Coronary artery (tissue), 2 donors: ENCODE data around the gene B3GALT5.

Experiments
- DNase-seq: peaks from one replicate; pipeline ENCODE4 v3.0.0-alpha.2; 2017; ENCODE audit warnings: low spot score
- H3K27ac ChIP-seq, 2 donors: fragments of 200-600 bp; sonication (generic); one replicate each; pipeline ENCODE4 v1.5.1; 2016 to 2019
- H3K4me3 ChIP-seq: fragments of 200-600 bp; sonication (generic); 2 replicates; pipeline ENCODE4 v1.5.1; 2016; ENCODE audit warnings: mild to moderate bottlenecking, moderate library complexity
- TF ChIP-seq, protein P1 (sequence below): fragments of 200-600 bp; sonication (generic); IDR thresholded peaks from one replicate; pipeline ENCODE4 v1.5.1; 2019; ENCODE audit warnings: antibody characterized with exemption

The B3GALT5 gene

DNA sequence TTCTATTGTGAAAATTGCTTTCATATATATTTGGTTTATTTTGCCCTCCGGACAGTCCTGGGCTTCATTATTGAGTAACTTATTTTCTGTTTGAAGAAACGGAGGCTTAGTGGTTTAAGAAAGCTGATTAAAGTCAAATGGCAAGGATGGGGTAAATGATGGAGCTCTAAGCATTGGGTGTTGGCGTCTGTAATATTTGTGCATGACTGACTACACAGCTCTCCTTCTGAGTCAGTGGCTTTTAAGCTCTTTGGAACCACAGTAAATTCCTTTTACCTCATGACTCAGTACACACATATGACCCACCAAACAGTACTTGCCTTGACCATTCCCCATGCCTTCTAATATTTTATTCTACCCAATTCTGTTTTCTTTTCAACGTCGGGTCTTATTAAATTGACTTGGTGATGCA lies 21.0 kb downstream of the B3GALT5 start:
- TF ChIP-seq, protein P1, sequence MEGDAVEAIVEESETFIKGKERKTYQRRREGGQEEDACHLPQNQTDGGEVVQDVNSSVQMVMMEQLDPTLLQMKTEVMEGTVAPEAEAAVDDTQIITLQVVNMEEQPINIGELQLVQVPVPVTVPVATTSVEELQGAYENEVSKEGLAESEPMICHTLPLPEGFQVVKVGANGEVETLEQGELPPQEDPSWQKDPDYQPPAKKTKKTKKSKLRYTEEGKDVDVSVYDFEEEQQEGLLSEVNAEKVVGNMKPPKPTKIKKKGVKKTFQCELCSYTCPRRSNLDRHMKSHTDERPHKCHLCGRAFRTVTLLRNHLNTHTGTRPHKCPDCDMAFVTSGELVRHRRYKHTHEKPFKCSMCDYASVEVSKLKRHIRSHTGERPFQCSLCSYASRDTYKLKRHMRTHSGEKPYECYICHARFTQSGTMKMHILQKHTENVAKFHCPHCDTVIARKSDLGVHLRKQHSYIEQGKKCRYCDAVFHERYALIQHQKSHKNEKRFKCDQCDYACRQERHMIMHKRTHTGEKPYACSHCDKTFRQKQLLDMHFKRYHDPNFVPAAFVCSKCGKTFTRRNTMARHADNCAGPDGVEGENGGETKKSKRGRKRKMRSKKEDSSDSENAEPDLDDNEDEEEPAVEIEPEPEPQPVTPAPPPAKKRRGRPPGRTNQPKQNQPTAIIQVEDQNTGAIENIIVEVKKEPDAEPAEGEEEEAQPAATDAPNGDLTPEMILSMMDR: no peak
- DNase-seq: no peak
- Histone ChIP-seq H3K27ac (no peak overlapping the region), H3K4me3 (no peak overlapping the region)

DNA sequence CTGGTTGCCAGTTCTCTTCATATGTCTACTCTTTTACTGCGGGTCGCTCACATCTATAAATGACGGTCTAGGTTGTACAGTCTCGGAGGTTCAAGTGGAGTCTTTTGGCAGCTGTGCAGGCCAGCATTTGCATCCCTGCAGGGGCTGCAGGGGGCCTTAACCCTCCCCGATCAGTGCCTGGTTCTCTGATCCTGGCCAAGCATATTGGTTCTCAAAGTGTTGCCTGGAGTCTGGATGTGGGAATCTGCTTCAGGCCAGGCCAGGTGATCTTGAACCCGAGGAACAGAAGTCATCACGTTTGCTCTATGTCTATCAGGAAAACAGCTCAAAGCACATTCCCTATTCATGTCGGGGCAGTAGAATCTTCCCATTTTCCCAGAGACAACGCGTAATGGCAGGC lies 21.8 kb downstream of the B3GALT5 start:
- no peak overlapping the region for H3K27ac ChIP-seq
- TF ChIP-seq, protein P1: no peak
- DNase-seq: peak; percentile 55

DNA sequence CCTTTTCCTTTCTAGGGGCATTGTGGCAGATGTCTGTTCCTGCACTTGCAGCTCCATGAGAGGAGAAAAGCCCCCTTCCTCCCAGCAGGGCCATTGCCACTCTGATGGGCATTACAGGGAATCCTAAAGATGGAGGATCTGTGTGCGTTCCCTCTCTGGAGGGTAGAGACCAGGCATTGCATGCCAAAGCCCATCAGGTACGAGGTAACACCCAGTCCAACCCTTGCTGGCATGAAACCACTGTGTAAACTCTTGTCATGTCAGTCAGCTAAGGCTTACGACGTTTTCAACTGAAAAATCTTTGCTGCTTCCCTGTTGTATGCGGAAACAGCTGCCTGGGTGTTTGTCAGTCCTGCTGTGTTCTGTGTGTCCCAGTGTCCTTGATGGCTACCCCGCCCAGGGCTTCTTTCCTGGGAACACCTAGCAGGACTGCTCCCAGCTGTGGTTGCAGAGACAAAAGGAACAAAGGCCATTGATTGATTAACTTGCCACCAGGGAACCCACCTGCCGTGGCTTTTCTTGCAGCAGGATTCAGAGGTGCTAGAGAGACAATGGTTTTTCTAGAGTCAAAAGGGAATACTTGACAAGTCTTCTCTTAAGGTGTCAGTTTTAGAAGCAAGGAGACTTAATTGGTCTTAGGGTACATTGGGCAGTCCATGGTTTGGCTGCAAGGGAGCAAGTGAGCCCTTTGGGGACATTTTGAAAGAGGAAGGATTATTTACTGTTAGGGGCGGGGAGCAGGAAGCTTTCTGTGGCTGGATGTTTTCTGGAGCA lies 24.6 kb downstream of the B3GALT5 start:
- no peak for DNase-seq
- TF ChIP-seq, protein P1: no peak
- Histone ChIP-seq H3K4me3 (no peak overlapping the region), H3K27ac (no peak overlapping the region)

More for the DNA sequence above, 21.8 kb downstream of the B3GALT5 start:
- no peak overlapping the region for H3K4me3 ChIP-seq

DNA sequence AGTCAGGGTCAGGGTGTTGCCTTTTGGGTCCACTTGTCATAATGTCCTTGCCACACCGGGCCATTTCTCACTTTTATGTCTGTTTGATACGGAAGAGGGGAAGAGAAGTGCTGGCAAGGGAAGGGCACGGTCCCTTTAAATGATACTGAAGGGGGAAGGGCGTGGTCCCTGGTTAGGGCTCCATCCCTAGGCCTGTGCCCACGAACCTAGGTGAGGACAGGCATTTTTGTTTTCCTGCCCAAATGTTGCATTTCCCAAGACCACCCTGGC lies 25.2 kb downstream of the B3GALT5 start:
- TF ChIP-seq, protein P1: no peak
- no peak for DNase-seq
- Histone ChIP-seq H3K4me3 (no peak overlapping the region), H3K27ac (no peak overlapping the region)

DNA sequence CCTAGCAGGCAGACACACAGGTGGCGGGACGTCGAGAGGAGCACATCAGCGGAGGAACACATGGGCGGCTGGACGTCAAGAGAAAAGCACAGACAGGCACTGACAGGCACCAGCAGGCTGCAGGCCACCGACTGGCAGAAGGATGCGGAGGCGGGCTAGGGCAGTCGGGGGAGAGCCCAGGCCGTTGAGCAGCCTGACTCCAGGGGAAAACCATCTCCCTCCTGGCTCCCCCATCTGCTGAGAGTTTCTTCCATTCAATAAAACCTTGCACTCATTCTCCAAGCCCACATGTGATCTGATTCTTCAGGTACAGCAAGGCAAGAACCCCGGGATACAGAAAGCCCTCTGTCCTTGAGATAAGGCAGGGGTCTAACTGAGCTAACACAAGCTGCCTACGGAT lies 25.5 kb downstream of the B3GALT5 start:
- Histone ChIP-seq H3K4me3 (no peak overlapping the region), H3K27ac (no peak overlapping the region)
- TF ChIP-seq, protein P1: no peak
- no peak for DNase-seq

DNA sequence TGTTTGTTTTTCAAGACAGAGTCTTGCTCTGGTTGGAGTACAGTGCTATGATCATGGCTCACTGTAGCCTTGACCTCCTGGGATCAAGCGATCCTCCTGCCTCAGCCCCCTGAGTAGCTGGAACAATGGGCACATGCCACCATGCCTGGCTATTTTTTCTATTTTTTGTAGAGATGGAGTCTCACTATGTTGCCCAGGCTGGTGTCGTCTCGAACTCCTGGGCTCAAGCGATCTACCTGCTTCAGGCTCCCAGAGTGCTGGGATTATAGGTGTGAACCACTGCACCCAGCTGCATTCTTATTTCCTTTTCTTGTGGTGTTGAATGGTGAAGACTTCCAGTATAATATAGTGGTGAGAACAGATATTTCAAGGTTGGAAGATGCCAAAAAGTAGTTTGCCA lies 28.0 kb downstream of the B3GALT5 start:
- TF ChIP-seq, protein P1: no peak
- Histone ChIP-seq H3K4me3 (no peak overlapping the region), H3K27ac (no peak overlapping the region)
- no peak for DNase-seq

DNA sequence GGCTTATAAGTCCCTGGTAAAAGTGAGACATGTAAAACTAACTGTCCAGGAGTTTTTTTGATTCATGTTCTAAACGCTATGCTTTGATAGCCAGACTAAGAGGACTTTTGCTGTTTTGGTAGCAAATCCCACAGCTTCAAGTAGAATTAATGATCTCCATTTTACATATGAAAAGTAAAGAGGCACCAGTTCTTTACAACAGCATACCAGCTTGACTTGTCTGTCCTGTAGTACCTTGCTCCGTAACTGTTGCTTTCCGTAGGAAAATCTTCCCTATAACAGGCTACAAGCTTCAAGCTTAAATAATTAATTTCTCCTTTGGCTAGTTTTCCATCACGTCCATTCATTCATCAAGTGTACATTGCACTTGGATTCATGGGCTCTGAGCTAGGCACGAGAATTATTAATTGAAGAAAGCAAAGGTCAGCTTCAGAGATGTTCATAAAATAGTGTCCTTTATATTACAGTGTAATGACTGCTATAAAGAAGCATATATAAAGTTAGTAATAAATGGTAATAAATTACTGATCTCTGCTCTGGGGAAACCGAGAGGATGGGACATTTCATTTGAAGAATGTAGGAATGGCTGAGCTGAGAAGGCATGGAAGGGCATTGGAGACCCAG lies 29.2 kb downstream of the B3GALT5 start:
- Histone ChIP-seq H3K4me3 (no peak overlapping the region), H3K27ac (no peak overlapping the region)
- TF ChIP-seq, protein P1: no peak
- DNase-seq: peak; percentile 8
